ENCODE measurements around the gene MYO1E.

The MYO1E gene

GRCh38 chr15:59179717-59180116 is 193.0 kb downstream of the MYO1E start:
- H3K27ac ChIP-seq (ENCODE audit: insufficient read depth in 1 of 2, low read depth in 1 of 2, low read length in 2 of 2, poor library complexity in 1 of 2, severe bottlenecking in 2 of 2), result no peak overlapping the region
- peaks cover 0 to 12% (median 5%) of the 10 kb centered on the region in 4 experiments for H3K4me1 ChIP-seq (ENCODE audit: control extremely low read depth in 1 of 4, control insufficient read depth in 4 of 4, insufficient read depth in 4 of 4, low read length in 3 of 4)
- no peak for DNase-seq
- H3K4me3 ChIP-seq (ENCODE audit: control insufficient read depth in 1 of 7, extremely low read depth in 1 of 7, insufficient read depth in 4 of 7, low read depth in 2 of 7, low read length in 6 of 7), result no peak overlapping the region
- POLR2A ChIA-PET, result no interaction called here
- peaks cover 0 to 16% (median 5%) of the 10 kb centered on the region in 4 experiments for H3K36me3 ChIP-seq (ENCODE audit: control insufficient read depth in 4 of 4, insufficient read depth in 4 of 4, low read length in 3 of 4)
- H3K27me3 ChIP-seq (replicated peaks in 2 of 5; ENCODE audit: control insufficient read depth in 4 of 5, insufficient read depth in 5 of 5, low read length in 4 of 5), result no peaks in the 10 kb centered on the region
- H3K9me3 ChIP-seq (ENCODE audit: control extremely low read depth in 1 of 5, control insufficient read depth in 4 of 5, insufficient read depth in 2 of 5, low read depth in 1 of 5, low read length in 4 of 5), result peaks cover 0 to 9% (median 6%) of the 10 kb centered on the region in 5 experiments
- 96% methylated on average over 4 of the region's 5 CpGs for WGBS (ENCODE audit: insufficient coverage)
- CTCF ChIA-PET, result interaction anchor here (1.6 kb wide), 1 partner anchor 11 kb away, joined by 3 read pairs; no protein-coding TSS in a partner anchor

- H3K4me1 ChIP-seq (ENCODE audit: control extremely low read depth in 1 of 4, control insufficient read depth in 4 of 4, insufficient read depth in 4 of 4, low read length in 3 of 4), result peaks cover 0 to 12% (median 5%) of the 10 kb centered on the region in 4 experiments
- no peak for DNase-seq
Measured at GRCh38 chr15:59178151-59178695, 194.4 kb downstream of the MYO1E start.

GRCh38 chr15:59177317-59177660 is 195.4 kb downstream of the MYO1E start:
- peak overlapping the region in 1 of 7 experiments; percentile 13 for H3K4me3 ChIP-seq (ENCODE audit: control insufficient read depth in 1 of 7, extremely low read depth in 1 of 7, insufficient read depth in 4 of 7, low read depth in 2 of 7, low read length in 6 of 7)
- no peaks in the 10 kb centered on the region for H3K27me3 ChIP-seq (replicated peaks in 2 of 5; ENCODE audit: control insufficient read depth in 4 of 5, insufficient read depth in 5 of 5, low read length in 4 of 5)
- H3K4me1 ChIP-seq (ENCODE audit: control extremely low read depth in 1 of 4, control insufficient read depth in 4 of 4, insufficient read depth in 4 of 4, low read length in 3 of 4), result peaks cover 0 to 12% (median 5%) of the 10 kb centered on the region in 4 experiments
- ChIA-PET POLR2A (interaction anchor here (0.6 kb wide), 1 partner anchor 1116 kb away, joined by 4 read pairs; no protein-coding TSS in a partner anchor), CTCF (no interaction called here)
- WGBS (ENCODE audit: insufficient coverage), result 55% methylated on average over 4 of the region's 4 CpGs
- H3K36me3 ChIP-seq (ENCODE audit: control insufficient read depth in 4 of 4, insufficient read depth in 4 of 4, low read length in 3 of 4), result peaks cover 0 to 7% (median 3%) of the 10 kb centered on the region in 4 experiments
- peak in 1 of 3 donors; percentile 28 for DNase-seq
- H3K9me3 ChIP-seq (ENCODE audit: control extremely low read depth in 1 of 5, control insufficient read depth in 4 of 5, insufficient read depth in 2 of 5, low read depth in 1 of 5, low read length in 4 of 5), result peaks cover 0 to 7% (median 6%) of the 10 kb centered on the region in 5 experiments
- H3K27ac ChIP-seq (ENCODE audit: insufficient read depth in 1 of 2, low read depth in 1 of 2, low read length in 2 of 2, poor library complexity in 1 of 2, severe bottlenecking in 2 of 2), result no peak overlapping the region

More at GRCh38 chr15:59178151-59178695, 194.4 kb downstream of the MYO1E start:
- ChIA-PET POLR2A (interaction anchor here (0.6 kb wide), 1 partner anchor 1117 kb away, joined by 4 read pairs; no protein-coding TSS in a partner anchor), CTCF (no interaction called here)
- over 99% methylated on average over 12 of the region's 16 CpGs for WGBS (ENCODE audit: insufficient coverage)
- Histone ChIP-seq H3K27ac (ENCODE audit: insufficient read depth in 1 of 2, low read depth in 1 of 2, low read length in 2 of 2, poor library complexity in 1 of 2, severe bottlenecking in 2 of 2) (no peak overlapping the region), H3K4me3 (ENCODE audit: control insufficient read depth in 1 of 7, extremely low read depth in 1 of 7, insufficient read depth in 4 of 7, low read depth in 2 of 7, low read length in 6 of 7) (no peak overlapping the region), H3K9me3 (ENCODE audit: control extremely low read depth in 1 of 5, control insufficient read depth in 4 of 5, insufficient read depth in 2 of 5, low read depth in 1 of 5, low read length in 4 of 5) (peaks cover 0 to 9% (median 6%) of the 10 kb centered on the region in 5 experiments), H3K27me3 (replicated peaks in 2 of 5; ENCODE audit: control insufficient read depth in 4 of 5, insufficient read depth in 5 of 5, low read length in 4 of 5) (no peaks in the 10 kb centered on the region), H3K36me3 (ENCODE audit: control insufficient read depth in 4 of 4, insufficient read depth in 4 of 4, low read length in 3 of 4) (peaks cover 0 to 11% (median 3%) of the 10 kb centered on the region in 4 experiments)

GRCh38 chr15:59176653-59177316 is 195.9 kb downstream of the MYO1E start:
- CTCF ChIA-PET, result interaction anchor here (0.6 kb wide), 1 partner anchor 618 kb away, joined by 3 read pairs; no protein-coding TSS in a partner anchor

GRCh38 chr15:59174835-59175831 is 197.5 kb downstream of the MYO1E start:
- H3K9me3 ChIP-seq (ENCODE audit: control extremely low read depth in 1 of 5, control insufficient read depth in 4 of 5, insufficient read depth in 2 of 5, low read depth in 1 of 5, low read length in 4 of 5), result no peaks in the 10 kb centered on the region
- H3K27me3 ChIP-seq (replicated peaks in 2 of 5; ENCODE audit: control insufficient read depth in 4 of 5, insufficient read depth in 5 of 5, low read length in 4 of 5), result no peaks in the 10 kb centered on the region
- 94% methylated on average over 5 of the region's 10 CpGs for WGBS (ENCODE audit: insufficient coverage)
- peak; percentile 25 to 50 (median 47) for DNase-seq
- ChIA-PET POLR2A (no interaction called here), CTCF (interaction anchor here (1.1 to 1.9 kb wide), 4 partner anchors 20 to 318 kb away, joined by 3 to 9 read pairs (median 3); no protein-coding TSS in a partner anchor)
- H3K4me1 ChIP-seq (ENCODE audit: control extremely low read depth in 1 of 4, control insufficient read depth in 4 of 4, insufficient read depth in 4 of 4, low read length in 3 of 4), result peaks cover 0 to 22% (median 14%) of the 10 kb centered on the region in 4 experiments
- no peak overlapping the region for H3K27ac ChIP-seq (ENCODE audit: insufficient read depth in 1 of 2, low read depth in 1 of 2, low read length in 2 of 2, poor library complexity in 1 of 2, severe bottlenecking in 2 of 2)
- peaks cover 0 to 2% (median 0%) of the 10 kb centered on the region in 4 experiments for H3K36me3 ChIP-seq (ENCODE audit: control insufficient read depth in 4 of 4, insufficient read depth in 4 of 4, low read length in 3 of 4)
- H3K4me3 ChIP-seq (ENCODE audit: control insufficient read depth in 1 of 7, extremely low read depth in 1 of 7, insufficient read depth in 4 of 7, low read depth in 2 of 7, low read length in 6 of 7), result no peak overlapping the region

More at GRCh38 chr15:59176653-59177316, 195.9 kb downstream of the MYO1E start:
- 58% methylated on average over 3 of the region's 9 CpGs for WGBS (ENCODE audit: insufficient coverage)
- peak in 2 of 3 donors; percentile 61 to 72 for DNase-seq
- Histone ChIP-seq H3K27ac (ENCODE audit: insufficient read depth in 1 of 2, low read depth in 1 of 2, low read length in 2 of 2, poor library complexity in 1 of 2, severe bottlenecking in 2 of 2) (no peak overlapping the region), H3K4me1 (ENCODE audit: control extremely low read depth in 1 of 4, control insufficient read depth in 4 of 4, insufficient read depth in 4 of 4, low read length in 3 of 4) (peaks cover 0 to 12% (median 5%) of the 10 kb centered on the region in 4 experiments), H3K36me3 (ENCODE audit: control insufficient read depth in 4 of 4, insufficient read depth in 4 of 4, low read length in 3 of 4) (peaks cover 0 to 7% (median 2%) of the 10 kb centered on the region in 4 experiments), H3K27me3 (replicated peaks in 2 of 5; ENCODE audit: control insufficient read depth in 4 of 5, insufficient read depth in 5 of 5, low read length in 4 of 5) (no peaks in the 10 kb centered on the region), H3K4me3 (ENCODE audit: control insufficient read depth in 1 of 7, extremely low read depth in 1 of 7, insufficient read depth in 4 of 7, low read depth in 2 of 7, low read length in 6 of 7) (peak overlapping the region in 1 of 7 experiments; percentile 13), H3K9me3 (ENCODE audit: control extremely low read depth in 1 of 5, control insufficient read depth in 4 of 5, insufficient read depth in 2 of 5, low read depth in 1 of 5, low read length in 4 of 5) (peaks cover 0 to 6% (median 4%) of the 10 kb centered on the region in 5 experiments)
- POLR2A ChIA-PET, result no interaction called here

- CTCF ChIA-PET, result interaction anchor here (1.0 to 1.9 kb wide), 5 partner anchors 9 to 319 kb away, joined by 3 to 9 read pairs (median 3); no protein-coding TSS in a partner anchor
- Histone ChIP-seq H3K9me3 (ENCODE audit: control extremely low read depth in 1 of 5, control insufficient read depth in 4 of 5, insufficient read depth in 2 of 5, low read depth in 1 of 5, low read length in 4 of 5) (no peaks in the 10 kb centered on the region), H3K36me3 (ENCODE audit: control insufficient read depth in 4 of 4, insufficient read depth in 4 of 4, low read length in 3 of 4) (peaks cover 0 to 1% (median 0%) of the 10 kb centered on the region in 4 experiments), H3K27ac (ENCODE audit: insufficient read depth in 1 of 2, low read depth in 1 of 2, low read length in 2 of 2, poor library complexity in 1 of 2, severe bottlenecking in 2 of 2) (no peak overlapping the region), H3K4me1 (ENCODE audit: control extremely low read depth in 1 of 4, control insufficient read depth in 4 of 4, insufficient read depth in 4 of 4, low read length in 3 of 4) (peaks cover 0 to 29% (median 21%) of the 10 kb centered on the region in 4 experiments), H3K27me3 (replicated peaks in 2 of 5; ENCODE audit: control insufficient read depth in 4 of 5, insufficient read depth in 5 of 5, low read length in 4 of 5) (no peaks in the 10 kb centered on the region), H3K4me3 (ENCODE audit: control insufficient read depth in 1 of 7, extremely low read depth in 1 of 7, insufficient read depth in 4 of 7, low read depth in 2 of 7, low read length in 6 of 7) (no peak overlapping the region)
- no peak for DNase-seq
- POLR2A ChIA-PET, result no interaction called here
- WGBS (ENCODE audit: insufficient coverage), result 97% methylated on average over 4 of the region's 12 CpGs
Measured at GRCh38 chr15:59174151-59174834, 198.4 kb downstream of the MYO1E start.
